Activated CD4-positive, CD25-positive, alpha-beta regulatory T cell treated with anti-CD3 and anti-CD28 coated beads, Interleukin-2, amount 50 U/mL, for 24 hours (primary cell): ENCODE results near the gene LPAR5.

Source experiments
- ATAC-seq, 2 donors: fragments of 150-1000 bp; cut with Tn5 transposase; one replicate each; pipeline ENCODE4 v1.10.0; 2021; ENCODE audit warnings: mild to moderate bottlenecking in 1 of 2, moderate library complexity in 1 of 2

Gene LPAR5

DNA sequence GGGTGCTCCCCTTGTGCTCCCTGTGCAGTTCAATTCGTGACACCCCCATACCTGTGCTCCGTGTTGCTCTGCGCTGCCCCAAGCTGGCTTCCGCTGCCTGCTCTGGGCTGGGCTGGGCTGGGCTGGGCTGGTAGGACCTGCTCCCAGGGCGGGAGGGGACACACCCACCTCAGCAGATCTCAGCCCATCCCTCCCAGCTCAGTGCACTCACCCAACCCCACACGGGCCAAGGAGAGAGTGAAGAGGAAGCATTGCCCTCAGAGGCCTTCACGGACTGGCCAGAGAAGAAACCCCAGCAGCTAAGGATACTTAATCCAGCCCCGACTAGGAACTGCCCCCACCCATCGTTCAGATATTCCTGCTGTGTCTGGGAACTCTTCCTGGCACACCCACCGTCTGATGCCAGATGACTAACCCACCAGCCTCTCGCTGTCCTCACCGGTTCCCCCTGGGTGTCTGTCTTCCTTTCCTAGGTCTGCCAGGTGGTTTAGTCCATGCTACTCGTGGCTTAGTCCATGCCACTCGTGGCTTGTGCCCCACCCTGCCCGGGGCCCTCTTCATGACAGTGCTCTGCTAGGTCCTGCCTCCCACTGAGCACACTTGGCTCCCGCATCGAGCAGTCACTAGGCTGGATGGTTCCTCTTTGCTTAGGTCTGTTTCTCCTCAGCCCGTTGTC, at the start of gene LPAR5:
Gene LPAR5, minus strand, starts transcription at position 104 of the 676 bp plus-strand sequence. CDS start 14,711 bp downstream, outside the sequence.
- ATAC-seq: peak; percentile 48 to 55

DNA sequence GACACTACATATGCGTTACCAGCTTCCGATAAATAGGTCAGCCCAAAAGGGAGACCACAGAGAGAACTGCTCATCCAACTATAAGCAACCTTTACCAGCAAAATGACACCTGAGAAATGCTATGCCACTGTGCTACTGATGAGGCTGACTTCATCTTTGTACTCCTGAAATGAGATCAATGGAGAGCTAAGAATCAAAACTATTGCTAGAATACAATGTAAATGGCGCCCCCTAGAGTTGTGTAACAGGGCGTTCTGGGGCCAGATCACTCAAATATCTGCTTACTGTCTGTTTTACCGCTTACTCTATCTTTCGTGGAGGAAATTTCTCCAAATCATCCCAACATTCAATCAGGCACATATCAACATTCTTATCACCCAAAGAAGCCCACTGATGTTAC, 48.9 kb upstream of the LPAR5 start:
- ATAC-seq: no peak

DNA sequence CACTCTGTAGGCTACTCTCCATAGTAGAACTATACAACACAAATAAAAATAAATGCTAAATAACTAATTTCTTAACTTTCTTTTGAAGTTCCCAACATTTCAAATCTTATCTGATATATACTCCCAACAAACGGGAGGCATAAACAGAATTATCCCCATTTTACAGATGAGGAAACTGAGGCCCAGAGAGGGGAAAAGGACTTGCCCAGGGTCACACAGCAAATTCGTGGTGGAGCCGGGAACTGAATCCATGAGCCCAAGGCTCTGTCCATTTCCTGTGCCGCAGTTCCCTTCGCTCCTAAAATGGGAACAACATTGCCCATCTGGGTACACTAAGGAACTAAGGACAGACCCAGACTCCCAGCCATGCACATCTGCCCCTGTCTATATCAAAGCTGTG, 41.2 kb upstream of the LPAR5 start:
- no peak for ATAC-seq

DNA sequence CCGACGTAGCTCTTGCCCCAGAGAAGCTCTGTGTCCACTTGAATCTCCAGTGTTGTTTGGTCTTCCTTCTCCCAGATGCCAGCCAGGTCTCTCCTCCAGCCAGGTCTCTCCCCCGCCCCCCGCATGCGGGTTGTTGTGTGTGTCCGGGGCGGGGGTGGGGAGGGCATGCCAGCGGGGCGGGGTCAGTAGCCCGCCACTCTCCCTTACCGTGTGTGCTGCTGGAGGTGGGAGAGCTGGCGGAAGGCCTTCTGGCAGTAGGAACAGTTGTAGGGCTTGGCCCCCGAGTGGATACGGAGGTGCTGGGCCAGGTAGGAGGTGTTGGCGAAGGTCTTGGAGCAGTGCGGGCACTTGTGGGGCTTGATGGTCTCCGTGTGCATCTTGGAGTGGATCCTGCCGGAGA, 36.4 kb upstream of the LPAR5 start:
- ATAC-seq: no peak

DNA sequence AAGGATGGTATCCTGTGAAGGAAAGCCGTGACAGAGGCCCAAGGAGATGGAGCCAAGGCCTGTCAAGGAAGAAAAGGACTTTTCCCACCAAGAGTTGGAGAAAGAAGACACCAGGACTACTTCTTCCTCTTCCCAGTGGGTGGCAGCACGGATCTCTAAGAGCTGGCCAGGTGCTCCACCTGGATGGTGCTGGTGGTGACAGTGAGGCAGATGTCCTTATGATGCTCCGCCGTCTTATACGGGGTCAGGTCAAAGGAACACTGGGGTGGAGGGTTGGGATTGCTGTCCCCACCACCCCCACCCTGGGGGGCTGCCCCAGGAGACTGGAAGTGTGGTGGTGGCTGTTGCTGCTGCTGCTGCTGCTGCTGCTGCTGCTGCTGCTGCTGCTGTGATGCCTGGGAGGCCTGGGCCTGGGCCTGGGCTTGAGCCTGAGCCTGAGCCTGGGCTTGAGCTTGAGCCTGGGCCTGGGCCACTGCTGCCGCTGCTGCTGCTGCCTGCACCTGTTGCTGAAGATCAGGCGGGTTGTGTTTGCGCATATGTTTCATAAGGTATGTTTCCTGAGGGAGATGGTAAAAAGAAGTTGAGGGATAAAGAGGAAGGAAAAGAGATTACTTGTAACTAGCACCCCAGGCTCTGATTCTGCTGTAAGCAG, 31.9 kb upstream of the LPAR5 start:
- ATAC-seq: no peak

DNA sequence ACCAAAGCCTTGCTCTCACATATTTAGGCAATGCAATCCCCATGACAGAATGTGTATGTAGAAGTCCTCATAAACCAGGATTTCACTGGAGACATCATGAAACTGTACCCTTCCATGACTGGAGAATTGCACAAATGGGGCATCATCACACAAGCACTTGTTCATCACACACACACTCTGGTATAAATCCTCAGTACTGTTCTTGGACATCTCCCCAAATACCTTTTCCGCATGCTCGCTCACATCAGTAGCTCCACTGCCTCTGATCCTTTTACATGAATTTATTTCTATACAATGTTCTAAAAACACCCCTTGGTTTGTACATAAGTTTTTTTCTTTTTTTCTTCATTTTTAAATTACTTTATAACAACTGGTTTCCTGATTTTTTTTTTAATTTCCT, 30.5 kb upstream of the LPAR5 start:
- ATAC-seq: no peak

DNA sequence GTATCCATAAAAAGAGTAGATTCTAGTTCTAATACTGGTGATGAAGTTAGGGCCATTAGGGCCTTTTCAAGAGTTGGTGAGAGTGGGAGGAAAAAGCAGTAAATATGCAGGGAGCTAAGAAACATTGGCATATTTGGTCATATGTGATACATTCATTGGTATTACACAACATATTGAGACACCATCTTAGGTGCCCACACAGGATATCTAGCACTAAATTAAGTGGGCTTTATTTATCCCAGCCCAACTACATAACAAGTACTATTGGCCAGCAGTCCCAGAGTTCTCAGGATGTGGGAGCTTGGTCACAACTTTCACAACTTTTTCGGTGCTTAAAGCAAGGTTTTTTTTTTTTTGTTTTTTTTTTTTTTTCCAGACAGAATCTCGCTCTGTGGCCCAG, 29.1 kb upstream of the LPAR5 start:
- no peak for ATAC-seq

DNA sequence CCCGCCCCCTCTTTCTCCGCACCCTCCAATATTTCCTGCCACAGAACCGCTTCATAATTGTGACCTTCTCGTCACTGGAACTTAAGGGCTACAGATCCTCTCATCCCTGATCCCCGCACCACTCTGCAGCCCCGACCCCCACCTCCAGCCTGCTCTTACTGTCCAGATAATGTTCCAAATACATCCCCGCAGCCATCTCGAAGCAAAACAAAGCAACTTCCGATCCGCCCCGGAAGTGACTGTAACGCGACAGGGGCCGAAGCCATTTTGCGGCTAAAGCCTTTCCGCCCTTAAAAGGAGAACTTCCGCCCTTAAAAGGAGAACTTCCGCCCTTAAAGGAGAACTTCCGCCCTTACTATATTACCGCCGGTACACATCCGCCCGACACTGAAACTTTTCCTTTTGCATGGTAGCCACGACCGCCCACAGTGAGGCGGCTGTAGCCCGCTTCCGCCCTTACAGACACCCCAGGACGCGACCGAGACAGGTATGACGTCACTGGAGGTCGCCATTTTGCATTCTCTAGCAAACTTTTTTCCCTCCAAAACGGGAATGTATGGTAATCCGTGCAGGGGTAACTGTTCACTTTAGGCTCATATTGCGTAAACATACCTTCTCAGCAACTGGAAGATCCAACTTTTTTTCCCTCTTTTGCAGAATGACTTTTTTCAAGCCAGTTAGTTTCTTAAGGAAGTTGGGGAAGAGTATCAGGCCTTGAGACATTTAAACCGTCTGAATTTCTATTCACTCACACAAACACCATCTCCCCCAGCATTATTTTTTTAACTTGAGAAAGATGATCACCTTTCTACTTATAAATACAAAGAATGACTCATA, 27.4 kb upstream of the LPAR5 start, which contains the start of gene ING4:
Gene ING4, minus strand, starts transcription at position 214 of the 837 bp plus-strand sequence. Its CDS starts 18 bp downstream, at position 196.
- peak; percentile 100 for ATAC-seq

DNA sequence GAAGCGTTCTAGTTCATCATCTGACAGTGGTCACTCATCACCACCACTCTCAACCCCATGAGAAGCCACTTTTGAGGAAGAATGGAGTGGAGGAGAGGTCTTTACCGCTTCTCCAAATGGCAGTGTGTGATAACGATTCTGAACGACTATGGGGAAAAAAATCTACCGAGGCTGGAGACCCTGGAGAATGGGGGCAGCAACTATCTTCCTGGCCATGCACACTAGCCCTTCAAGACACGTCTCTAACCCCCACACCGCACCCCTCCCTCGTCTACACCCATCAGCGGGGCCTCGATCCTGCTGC, 26.8 kb upstream of the LPAR5 start:
- peak; percentile 31 to 49 for ATAC-seq

DNA sequence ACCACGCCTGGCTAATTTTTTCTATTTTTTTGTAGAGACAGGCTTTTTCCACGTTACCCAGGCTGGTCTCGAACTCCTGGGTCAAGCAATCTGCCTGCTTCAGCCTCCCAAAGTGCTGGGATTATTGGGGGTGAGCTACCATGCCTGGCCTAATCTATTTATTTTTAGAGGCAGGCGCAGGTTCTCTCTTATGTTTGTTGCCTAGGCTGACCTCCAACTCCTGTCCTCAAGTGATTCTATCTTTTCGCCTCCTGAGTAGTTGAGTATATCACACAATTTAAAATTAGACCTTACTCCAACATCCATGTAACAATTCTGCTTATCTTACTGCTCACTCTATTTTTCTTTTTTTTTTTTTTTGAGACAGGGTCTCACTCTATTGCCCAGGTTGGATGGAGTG, 18.2 kb upstream of the LPAR5 start:
- no peak for ATAC-seq

DNA sequence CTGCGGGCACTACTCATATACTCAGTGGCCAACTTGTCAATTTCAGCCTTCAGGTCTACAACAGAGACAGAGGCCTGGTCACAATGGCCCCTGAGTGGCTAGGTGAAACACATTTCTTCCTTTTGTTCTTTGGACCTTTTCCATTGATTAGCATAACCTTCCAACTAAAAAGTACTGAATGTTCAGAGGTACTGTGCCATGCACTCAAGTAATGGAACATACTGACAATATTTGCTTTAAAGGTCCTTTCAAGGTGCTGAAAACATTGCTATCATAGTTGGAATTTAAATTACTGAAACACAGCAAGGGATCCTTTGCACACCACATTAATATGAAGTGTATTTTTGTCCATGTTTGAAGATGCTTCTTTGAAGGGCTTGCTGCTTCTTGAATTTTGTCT, 17.6 kb upstream of the LPAR5 start:
- no peak for ATAC-seq

DNA sequence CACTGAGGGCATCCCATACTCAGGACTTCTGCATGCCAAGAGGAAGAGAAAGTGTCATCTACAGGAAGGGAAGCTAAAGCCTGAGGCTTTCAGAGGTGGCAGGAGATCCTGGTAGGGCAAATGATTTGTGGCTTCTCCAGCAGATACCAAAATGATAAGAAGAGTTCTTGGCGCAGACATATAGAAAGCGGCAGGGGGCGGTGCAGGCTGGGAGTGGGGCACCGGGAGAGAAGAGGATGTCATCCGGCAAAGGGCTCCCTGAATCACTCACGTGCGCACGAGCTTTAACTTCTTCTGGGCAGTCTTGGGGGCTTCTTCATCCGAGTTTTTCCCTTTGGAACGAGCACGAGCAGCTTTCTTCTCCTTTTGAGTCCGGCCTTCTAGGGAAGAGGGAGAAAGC, 16.6 kb upstream of the LPAR5 start:
- no peak for ATAC-seq

DNA sequence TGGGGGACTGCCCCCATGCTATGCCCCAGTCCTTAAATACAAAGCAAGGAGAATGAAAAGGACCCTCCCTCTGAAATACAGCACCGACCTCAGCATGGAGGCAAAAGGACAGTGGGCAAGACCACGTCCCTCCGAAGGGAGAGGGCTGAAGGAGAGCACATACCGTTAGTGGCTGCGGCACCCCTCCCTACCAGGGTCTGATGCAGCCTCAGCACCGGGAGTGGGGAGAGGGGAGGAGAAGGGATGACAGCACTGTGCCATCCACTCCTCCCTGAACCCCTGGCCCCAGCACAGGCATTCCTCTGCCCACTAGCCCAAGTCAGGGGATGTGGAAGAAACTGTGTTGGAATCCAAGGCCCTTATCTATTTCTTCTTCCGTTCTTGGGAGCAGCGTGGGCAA, 15.1 kb upstream of the LPAR5 start:
- no peak for ATAC-seq

DNA sequence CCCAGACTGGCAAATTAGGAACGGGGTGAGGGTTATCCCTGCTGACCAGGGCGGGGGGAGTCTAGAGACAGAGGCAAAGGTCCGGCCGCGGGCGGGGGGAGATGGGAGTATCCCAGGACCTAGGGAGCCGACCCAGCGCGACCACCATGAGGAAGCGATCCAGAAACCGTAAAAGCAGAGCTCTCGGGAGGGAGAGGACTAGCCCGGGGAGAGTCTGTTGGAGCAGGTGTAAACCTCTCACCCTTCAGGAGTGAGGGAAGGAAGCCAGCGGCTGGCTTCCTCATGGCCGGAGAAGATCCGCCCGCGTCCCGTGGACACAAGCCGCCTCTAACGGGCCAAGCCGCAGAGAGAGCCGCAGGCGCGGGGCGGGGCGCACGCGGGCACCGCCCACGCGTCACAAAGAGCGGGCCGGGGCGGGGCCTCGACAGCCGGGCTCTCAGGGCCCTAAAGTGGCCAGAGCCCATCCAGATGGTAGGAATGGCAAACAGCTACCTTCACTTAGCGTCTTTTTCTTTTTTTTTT, 11.4 kb upstream of the LPAR5 start, which contains the start of gene ACRBP:
Gene ACRBP, minus strand, starts transcription at position 350 of the 522 bp plus-strand sequence. Its CDS starts 66 bp downstream, at position 284.
- ATAC-seq: peak; percentile 60 to 65

DNA sequence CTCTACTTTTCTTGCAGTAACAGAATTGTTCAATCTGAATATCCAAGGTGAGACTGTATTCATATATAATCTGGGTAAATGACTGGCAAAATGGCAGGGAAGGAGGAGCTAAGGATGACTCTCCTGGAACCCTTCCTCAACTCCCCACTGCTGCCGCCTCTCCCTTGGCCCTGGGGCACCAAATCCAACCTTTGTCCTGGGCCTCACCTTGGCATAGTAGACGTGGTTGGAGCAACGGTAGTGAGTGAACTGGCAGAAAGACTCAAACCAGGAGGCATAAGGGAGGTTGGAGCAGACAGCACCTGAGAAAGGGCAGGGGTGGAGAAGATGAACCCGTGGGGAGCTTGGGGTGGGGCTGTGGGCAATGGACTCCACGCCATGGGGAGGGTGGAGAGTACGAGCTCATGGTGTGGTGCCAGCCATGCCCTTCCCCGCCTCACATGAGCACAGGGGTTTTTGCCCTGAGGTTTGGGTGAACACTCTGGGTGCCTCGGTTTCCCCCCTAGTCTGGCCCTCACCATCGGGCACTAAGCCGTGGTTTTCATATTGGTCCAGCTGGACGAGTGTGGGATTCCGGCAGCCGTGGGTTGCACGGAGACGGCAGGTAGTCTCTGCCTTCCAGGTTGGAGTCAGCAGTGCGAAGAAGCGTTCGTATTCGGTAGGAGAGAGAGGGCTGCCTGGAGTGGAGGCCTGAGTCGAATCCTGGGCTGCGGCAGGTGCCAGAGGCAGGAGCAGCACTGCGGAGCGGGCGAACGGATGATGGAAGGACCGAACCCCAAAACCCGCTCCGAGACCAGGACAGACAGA, 10.7 kb upstream of the LPAR5 start:
- ATAC-seq: no peak

DNA sequence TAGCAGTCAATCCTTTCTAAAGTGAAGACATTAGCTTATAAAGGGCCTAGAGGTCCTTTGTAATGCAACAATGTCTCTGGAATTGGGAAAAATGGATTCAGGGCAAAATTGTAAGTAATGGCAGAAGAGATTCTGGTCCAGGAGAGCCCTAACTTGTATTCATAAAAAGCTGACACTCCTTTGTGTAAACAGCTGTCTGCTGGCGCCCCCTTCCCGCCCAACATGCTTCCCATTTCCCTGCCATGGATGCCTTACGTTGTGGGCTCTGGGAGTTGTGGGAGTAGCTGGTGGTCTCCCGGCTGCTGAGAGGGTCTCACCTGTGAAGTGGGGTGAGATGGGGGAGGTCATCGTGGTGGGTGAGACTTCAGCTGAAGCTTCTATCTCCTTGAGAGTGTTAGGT, 9.1 kb upstream of the LPAR5 start:
- no peak for ATAC-seq

DNA sequence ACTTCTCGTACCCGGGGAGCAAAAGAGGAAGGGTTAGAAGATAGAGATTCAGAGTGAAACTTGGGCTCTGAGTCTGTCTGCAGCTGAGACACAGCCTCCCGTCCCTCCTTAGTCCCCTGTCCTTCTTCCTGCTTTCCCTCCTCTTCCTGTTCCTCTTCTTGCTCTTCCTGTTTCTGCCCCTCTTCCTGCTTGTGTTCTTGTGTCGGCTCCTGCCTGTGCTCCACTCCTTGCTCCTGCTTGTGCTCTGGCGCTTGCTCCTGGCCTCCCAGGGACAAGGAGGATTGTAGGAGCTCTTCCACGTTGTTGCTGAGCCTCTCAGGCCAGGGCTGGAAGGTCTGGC, 8.5 kb upstream of the LPAR5 start:
- no peak for ATAC-seq

DNA sequence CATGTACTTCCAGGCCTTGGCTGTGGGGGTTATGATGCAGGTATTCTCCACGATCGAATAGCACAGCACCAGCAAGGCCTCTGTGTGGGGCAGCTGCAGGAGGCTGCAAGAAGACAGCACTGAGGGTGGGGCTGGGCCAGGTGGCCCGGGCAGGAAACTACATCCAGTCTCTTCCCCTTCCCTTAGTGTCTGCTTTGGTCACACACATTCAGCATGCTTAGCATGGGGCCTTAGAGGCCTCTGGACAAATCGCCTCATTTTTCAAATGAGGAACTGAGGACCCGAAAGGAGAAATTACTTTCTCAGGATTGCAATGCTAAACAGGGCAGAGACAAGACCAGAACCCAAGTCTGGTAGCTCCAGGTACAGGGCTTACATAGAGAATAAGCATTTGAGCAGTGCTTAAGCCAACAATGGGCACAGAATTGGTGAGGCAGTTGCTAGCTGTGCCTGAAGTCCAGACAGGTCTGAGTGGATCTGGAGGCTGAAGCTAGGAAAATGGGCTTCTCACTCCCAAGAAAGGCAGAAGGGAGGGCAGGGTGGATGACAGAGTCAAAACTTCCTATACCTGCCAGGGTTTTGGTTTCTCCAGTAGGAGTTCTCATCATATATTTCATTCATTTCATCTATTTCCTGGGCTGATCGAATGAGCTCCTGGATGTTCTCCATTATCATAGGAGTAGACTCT, 8.0 kb upstream of the LPAR5 start:
- ATAC-seq: no peak

DNA sequence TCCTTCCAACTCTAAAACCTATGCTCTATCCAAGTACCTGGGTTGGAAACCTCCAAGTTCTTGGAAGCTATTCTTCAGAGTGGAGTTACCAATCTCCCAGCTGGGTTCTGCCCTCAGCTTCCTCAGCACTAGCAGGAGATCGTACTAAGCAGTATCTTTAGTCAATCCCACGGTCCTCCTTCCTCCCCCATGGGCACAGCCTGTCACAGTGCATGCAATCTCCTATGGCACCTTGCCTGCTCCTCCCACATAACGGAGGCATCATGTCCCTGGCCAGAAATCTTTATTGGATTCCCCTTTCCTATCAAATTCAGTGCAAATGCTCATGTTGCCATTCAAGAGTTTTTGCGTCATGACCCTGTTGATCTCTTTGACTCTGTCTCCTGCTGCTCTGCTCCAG, 5.4 kb upstream of the LPAR5 start:
- ATAC-seq: no peak

DNA sequence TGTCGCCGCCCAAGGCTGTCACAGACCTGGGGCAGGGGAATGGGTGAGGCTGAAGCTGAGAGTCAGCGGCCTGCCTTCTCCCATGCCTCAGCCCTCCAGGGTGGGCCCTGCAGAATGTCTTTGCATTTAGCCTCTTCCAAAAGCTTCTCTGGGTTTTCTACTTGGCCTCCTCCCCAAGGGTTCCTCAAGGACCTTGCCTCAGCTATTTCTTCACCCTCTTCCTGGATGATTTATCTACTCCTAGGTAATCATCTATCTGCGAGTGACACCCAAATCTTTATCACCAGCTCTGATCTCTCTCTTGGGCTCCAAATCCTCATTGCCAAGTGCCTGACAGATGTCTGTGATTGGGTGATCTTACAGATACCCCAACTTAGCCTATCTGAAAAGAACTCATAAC, 4.7 kb upstream of the LPAR5 start:
- ATAC-seq: no peak

DNA sequence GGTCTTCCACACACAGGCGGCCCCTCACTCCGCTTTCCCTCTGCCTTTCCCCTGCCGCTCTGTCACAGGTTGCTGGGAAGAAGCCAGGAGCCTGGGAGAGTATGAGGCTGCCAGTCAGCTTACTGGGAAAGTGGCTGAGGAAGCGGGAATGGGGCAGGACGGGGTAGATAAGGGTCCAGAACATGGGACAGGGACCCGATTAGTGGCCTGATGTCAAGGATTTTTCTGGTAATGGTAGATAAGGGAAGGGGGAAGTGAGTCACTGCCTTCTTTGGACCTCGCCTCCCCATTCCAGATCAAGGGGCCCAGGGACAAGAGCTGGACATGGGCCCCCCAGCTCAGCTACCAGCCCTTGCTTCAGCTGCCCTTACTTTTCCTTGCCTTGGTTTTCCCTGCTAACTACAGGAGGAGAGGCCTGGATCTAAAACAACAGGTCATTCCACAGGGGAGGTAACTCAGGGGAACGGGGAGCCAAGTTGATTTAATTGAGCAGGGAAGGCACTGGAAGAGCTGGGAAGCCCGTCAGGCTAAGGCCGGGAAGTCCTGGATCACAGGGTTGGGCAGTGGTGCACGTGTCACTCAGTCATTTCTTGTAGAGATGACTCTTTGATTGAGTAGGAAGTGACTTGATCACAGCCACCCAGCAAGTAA, 3.5 kb upstream of the LPAR5 start:
- ATAC-seq: no peak

DNA sequence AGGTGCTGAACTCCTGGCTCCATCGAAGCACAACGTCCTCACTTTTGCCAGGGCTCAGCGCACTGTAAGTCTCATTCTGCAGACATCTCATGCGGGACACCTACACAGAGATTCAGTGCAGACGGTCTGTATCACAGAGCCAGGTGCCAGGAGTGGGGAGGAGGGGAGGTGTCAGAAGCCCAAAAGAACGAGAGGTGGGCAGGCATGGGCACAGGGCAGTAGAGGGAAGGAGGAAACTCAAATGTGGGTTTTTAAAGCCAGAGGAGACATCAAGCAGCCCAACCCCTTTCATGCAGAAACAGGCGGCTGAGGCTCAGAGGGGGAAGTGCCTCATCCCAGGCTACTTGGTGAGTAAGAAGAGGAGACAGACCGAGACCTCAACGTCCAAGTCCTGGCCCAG, 2.5 kb upstream of the LPAR5 start:
- no peak for ATAC-seq
